Progenitor cell of endocrine pancreas (in vitro differentiated cells): ENCODE results near the gene KIR2DL1. TPM values are rescaled to one million over a fixed set of nuclear protein-coding genes. Genes with fewer than 3 reads are reported as not detected.
"Not testable (repeated sequence)": the region's sequence is repeated elsewhere in the genome, so short reads cannot be mapped to it uniquely, and the experiment has no call there.

Source experiments
- DNase-seq: peaks from one replicate; pipeline ENCODE4 v3.0.0; 2021; ENCODE audit warnings: low spot score; ENCODE audit not compliant: unreplicated experiment
- H3K27ac Mint-ChIP-seq: 2 replicates; pipeline ENCODE4 v1.8.0; 2021; ENCODE audit warnings: mild to moderate bottlenecking, moderate library complexity, mixed read lengths
- H3K27me3 Mint-ChIP-seq: 2 replicates; pipeline ENCODE4 v1.8.0; 2021; ENCODE audit warnings: mixed read lengths
- H3K36me3 Mint-ChIP-seq: 2 replicates; pipeline ENCODE4 v1.8.0; 2022; ENCODE audit warnings: mixed read lengths; ENCODE audit not compliant: insufficient read depth
- H3K4me1 Mint-ChIP-seq: 2 replicates; pipeline ENCODE4 v1.8.0; 2021; ENCODE audit warnings: low read depth, mixed read lengths
- H3K4me3 Mint-ChIP-seq: 2 replicates; pipeline ENCODE4 v1.8.0; 2021; ENCODE audit warnings: low read depth, mild to moderate bottlenecking, moderate library complexity, mixed read lengths
- H3K9me3 Mint-ChIP-seq: 2 replicates; pipeline ENCODE4 v1.8.0; 2021; ENCODE audit warnings: low read depth, mixed read lengths
- total RNA-seq: library from RNA; stranded (reverse); gene quantifications from 2 replicates; pipeline ENCODE4 v1.2.1, GENCODE V29; 2021
- TF ChIP-seq, protein P1 (sequence below): fragments of 200-600 bp; sonication (generic); IDR thresholded peaks from one replicate; pipeline ENCODE4 v1.5.0; 2021; ENCODE audit warnings: antibody characterized with exemption, mild to moderate bottlenecking; ENCODE audit not compliant: unreplicated experiment

Gene KIR2DL1
- total RNA-seq, 1 donor from 2014 or later, result not detected

GRCh38 chr19:54817670-54818536 is 48.3 kb downstream of the KIR2DL1 start:
- TF ChIP-seq, protein P1, sequence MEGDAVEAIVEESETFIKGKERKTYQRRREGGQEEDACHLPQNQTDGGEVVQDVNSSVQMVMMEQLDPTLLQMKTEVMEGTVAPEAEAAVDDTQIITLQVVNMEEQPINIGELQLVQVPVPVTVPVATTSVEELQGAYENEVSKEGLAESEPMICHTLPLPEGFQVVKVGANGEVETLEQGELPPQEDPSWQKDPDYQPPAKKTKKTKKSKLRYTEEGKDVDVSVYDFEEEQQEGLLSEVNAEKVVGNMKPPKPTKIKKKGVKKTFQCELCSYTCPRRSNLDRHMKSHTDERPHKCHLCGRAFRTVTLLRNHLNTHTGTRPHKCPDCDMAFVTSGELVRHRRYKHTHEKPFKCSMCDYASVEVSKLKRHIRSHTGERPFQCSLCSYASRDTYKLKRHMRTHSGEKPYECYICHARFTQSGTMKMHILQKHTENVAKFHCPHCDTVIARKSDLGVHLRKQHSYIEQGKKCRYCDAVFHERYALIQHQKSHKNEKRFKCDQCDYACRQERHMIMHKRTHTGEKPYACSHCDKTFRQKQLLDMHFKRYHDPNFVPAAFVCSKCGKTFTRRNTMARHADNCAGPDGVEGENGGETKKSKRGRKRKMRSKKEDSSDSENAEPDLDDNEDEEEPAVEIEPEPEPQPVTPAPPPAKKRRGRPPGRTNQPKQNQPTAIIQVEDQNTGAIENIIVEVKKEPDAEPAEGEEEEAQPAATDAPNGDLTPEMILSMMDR, result no peak
- no peaks in the 10 kb centered on the region for H3K4me1 Mint-ChIP-seq
- no peaks in the 10 kb centered on the region for H3K27me3 Mint-ChIP-seq
- no peak overlapping the region for H3K27ac Mint-ChIP-seq
- no peak overlapping the region for H3K4me3 Mint-ChIP-seq
- DNase-seq, result no peak
- peaks cover 5% of the 10 kb centered on the region for H3K36me3 Mint-ChIP-seq
- peaks cover 67% of the 10 kb centered on the region for H3K9me3 Mint-ChIP-seq

GRCh38 chr19:54824416-54824815 is 54.8 kb downstream of the KIR2DL1 start:
- not testable (repeated sequence) for H3K4me1 Mint-ChIP-seq, H3K36me3 Mint-ChIP-seq, H3K27me3 Mint-ChIP-seq, DNase-seq, H3K4me3 Mint-ChIP-seq, H3K27ac Mint-ChIP-seq
- H3K9me3 Mint-ChIP-seq, result peaks cover 45% of the 10 kb centered on the region

DNA sequence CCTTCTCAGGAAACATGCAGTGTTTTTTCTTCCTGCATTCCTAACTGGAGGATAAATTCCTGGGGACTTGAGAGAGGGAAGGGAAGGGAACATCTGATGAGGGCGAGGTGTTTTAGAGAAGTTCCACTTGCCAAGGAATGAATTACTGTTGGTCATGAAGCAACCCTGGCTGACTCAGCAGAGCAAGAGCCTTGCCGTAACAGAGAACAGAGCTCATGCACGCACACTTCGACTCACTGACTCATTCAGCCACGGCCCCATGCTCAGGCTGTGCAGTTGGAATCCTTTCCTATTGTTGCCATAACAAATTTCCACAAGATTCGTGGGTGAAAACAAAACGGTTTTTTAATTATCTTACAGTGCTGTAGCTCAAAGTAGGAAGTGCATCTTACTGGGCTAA is 55.7 kb downstream of the KIR2DL1 start:
- not testable (repeated sequence) for DNase-seq, H3K36me3 Mint-ChIP-seq, H3K4me3 Mint-ChIP-seq, H3K27me3 Mint-ChIP-seq, H3K27ac Mint-ChIP-seq, H3K4me1 Mint-ChIP-seq
- H3K9me3 Mint-ChIP-seq, result peaks cover 43% of the 10 kb centered on the region

- not testable (repeated sequence) for H3K27ac Mint-ChIP-seq, H3K4me3 Mint-ChIP-seq, H3K36me3 Mint-ChIP-seq, H3K27me3 Mint-ChIP-seq, DNase-seq, H3K4me1 Mint-ChIP-seq
- H3K9me3 Mint-ChIP-seq, result peaks cover 49% of the 10 kb centered on the region
Observed at GRCh38 chr19:54828064-54828463, 58.5 kb downstream of the KIR2DL1 start.

DNA sequence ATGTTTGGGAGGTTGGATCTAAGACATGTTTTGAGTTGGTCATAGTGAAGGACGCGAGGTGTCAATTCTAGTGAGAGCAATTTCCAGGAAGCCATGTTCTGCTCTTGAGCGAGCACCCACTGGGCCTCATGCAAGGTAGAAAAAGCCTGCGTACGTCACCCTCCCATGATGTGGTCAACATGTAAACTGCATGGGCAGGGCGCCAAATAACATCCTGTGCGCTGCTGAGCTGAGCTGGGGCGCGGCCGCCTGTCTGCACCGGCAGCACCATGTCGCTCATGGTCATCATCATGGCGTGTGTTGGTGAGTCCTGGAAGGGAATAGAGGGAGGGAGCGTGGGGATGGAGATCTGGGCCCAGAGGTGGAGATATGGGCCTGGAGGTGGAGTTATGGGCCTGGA is 62.9 kb downstream of the KIR2DL1 start, which contains the start of gene KIR2DS4:
TSS of gene KIR2DS4 (plus strand) at position 181 of the 400 bp plus-strand sequence.
- not testable (repeated sequence) for H3K36me3 Mint-ChIP-seq, H3K27ac Mint-ChIP-seq, H3K4me3 Mint-ChIP-seq, DNase-seq, H3K4me1 Mint-ChIP-seq, H3K27me3 Mint-ChIP-seq
- peaks cover 46% of the 10 kb centered on the region for H3K9me3 Mint-ChIP-seq

Other genes with a start within 250 kb of the KIR2DL1 start
- gene LILRA2, start 196.0 kb upstream of the KIR2DL1 start, total RNA-seq, result not detected in 2 replicates
- gene LILRA1, start 176.2 kb upstream of the KIR2DL1 start, total RNA-seq, result not detected in 2 replicates
- not detected in 2 replicates for gene LILRB1, start 139.3 kb upstream of the KIR2DL1 start, total RNA-seq
- gene LILRB4, start 106.8 kb upstream of the KIR2DL1 start, total RNA-seq, result not detected in 2 replicates
- not detected in 2 replicates for gene KIR3DL3, start 45.4 kb upstream of the KIR2DL1 start, total RNA-seq
- not detected in 2 replicates for gene KIR2DL3, start 31.3 kb upstream of the KIR2DL1 start, total RNA-seq
- not detected in 2 replicates for gene KIR2DL4, start 33.8 kb downstream of the KIR2DL1 start, total RNA-seq
- not detected in 2 replicates for gene KIR3DL1, start 46.7 kb downstream of the KIR2DL1 start, total RNA-seq
- not detected in 2 replicates for gene KIR2DS4, start 62.9 kb downstream of the KIR2DL1 start, total RNA-seq
- gene KIR3DL2, start 80.7 kb downstream of the KIR2DL1 start, total RNA-seq, result not detected in 2 replicates
- gene FCAR, start 104.4 kb downstream of the KIR2DL1 start, total RNA-seq, result not detected in 2 replicates
- not detected in 2 replicates for gene NCR1, start 136.4 kb downstream of the KIR2DL1 start, total RNA-seq
- not detected in 2 replicates for gene NLRP7, start 177.7 kb downstream of the KIR2DL1 start, total RNA-seq
- gene NLRP2, start 196.6 kb downstream of the KIR2DL1 start, total RNA-seq, result 73.2 and 82.1 TPM in 2 replicates